GM19467 (cell line): Measurements from ENCODE around the gene PLA2G15.

Source experiments
- ATAC-seq: cut with Tn5 transposase; IDR thresholded peaks from one replicate; pipeline ENCODE4 v1.9.1; 2021; ENCODE audit warnings: mild to moderate bottlenecking, moderate library complexity; ENCODE audit not compliant: unreplicated experiment

PLA2G15 gene

DNA sequence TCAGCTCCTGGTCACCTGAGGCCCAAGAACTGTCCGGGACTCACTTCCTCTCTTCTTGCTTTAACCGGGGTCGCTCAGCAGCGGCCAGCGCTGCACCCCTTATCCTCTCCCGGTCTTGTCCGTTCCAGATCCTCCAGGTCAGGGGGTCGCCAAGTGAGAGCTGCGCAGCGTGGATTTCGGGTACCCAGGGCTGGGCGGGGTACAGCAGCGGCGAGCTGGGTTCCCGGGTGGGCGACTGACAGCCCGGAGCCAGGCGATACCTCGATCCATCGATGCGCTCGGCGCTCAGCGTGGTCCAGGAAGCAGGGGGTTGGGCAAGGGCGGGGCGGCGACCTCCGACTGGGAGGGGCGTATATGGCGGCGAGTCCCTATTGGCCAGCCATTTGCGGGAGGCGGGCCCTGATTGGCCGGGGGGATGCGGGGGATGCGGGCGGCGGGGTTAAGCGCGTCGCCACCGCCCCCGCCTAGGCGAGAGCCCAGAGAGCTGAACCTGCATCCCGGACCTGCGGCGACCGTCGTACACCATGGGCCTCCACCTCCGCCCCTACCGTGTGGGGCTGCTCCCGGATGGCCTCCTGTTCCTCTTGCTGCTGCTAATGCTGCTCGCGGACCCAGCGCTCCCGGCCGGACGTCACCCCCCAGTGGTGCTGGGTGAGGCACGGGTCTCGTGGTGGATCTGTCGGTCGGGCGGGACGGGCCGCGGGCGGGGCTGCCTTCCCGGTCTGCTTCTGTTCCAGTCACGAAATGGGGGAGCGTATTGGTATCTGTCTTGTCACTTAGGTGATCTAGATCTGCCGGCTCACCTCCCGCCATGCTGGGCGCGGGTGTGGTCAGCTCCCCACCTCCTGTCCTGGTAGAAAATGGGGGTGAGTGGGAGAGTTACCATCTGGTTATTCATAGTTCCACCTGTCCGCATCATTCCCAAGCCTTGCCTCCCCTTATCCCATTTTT lies at the start of gene PLA2G15:
TSS of gene PLA2G15 (plus strand) at position 471 of the 951 bp plus-strand sequence. CDS start at position 525, 54 bp downstream.
- ATAC-seq: peak; percentile 64

- ATAC-seq: no peak
Measured at GRCh38 chr16:68197250-68197649, 47.9 kb upstream of the PLA2G15 start.

DNA sequence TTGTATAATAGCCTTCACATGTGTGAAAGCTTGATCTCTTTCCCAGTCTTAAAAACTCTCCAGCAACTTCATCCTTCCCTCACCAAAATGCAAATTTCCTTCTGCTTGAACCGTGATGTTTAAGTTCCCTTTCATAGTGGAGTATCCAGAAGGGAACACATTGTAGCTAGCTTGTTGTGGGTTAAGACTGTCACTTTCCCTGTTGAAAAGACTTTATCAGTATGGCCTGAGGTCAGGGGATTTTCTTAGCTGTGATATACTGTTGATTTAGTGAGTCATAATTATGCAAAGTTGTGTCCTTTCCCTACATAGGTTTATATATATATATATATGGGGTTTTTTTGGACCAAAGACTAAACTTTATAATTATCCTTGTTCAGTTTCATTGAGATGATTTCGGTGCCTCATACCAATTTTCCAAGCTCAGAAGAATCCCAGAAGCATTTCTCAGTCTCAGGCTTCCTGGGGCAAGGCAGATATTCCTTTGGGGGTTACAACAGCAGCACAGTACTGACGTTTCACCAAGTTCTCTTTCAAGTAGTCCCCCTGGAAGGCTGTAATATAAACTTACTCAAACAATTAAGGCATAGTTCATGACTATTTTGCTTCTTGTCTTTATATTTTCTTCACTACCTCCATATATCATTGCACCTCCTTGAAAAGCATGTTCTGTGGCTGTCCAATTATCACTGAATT lies 44.9 kb upstream of the PLA2G15 start:
- no peak for ATAC-seq

DNA sequence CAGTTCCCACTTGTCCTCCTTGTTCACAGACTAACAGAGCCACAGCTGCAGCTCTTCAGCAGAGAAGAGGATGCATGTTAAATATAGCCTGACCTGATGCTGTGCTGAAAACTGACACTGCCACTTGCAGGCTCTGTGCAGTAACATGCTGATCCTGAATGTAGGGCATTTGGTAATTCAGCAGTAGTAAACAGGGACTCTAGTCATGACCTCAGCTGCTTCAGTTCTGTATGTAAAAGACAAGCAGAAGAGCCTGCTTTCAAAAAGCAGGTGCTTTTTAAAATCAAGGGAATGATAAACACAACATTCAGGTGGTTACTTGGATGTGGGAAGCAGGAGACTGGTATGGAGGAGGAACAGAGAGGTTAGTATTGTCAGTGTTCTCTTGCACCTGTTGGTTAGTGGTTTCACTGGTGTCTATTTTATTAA lies 43.1 kb upstream of the PLA2G15 start:
- no peak for ATAC-seq

- ATAC-seq: no peak
Measured at GRCh38 chr16:68206245-68206644, 38.9 kb upstream of the PLA2G15 start.

GRCh38 chr16:68214726-68215125 lies 30.4 kb upstream of the PLA2G15 start:
- no peak for ATAC-seq

- no peak for ATAC-seq
Measured at GRCh38 chr16:68215302-68215701, 29.9 kb upstream of the PLA2G15 start.

- ATAC-seq: no peak
Measured at GRCh38 chr16:68216240-68216639, 28.9 kb upstream of the PLA2G15 start.

DNA sequence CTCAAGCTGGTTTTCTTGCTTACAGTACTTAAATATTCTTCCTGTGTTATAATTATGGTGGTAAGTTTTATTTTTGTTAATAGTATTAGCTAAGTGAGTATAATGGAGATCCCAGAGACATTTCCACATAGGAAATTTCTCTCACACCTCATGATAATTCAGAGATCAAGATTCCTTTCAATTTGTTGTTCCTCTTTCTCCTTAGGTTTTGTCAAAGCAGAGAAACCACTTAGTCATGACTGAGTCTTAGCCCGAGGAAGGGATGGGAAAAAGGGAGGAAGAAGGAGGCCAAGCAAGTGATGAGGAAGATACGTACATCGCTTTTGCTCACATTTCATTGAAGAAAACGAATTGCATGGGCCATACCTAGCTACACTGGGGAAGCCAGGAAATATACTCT lies 27.7 kb upstream of the PLA2G15 start:
- ATAC-seq: no peak

GRCh38 chr16:68219725-68220351 lies 25.3 kb upstream of the PLA2G15 start:
- no peak for ATAC-seq

DNA sequence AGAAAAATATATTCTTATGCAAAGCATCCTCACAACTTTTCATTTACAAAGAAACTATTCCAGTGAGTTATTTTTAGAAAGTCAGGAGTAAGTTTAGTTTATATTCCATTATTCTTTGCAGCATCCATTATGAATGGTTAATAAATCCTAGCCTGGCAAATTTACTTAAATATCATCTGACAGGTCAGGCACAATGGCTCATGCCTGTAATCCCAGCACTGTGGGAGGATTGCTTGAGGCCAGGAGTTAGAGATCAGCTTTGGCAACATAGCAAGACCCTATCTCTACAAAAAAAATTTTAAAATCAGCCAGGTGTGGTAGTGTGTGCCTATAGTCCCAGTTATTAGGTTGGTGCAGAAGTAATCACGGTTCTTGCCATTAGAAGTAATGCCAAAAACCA lies 22.1 kb upstream of the PLA2G15 start:
- no peak for ATAC-seq

- ATAC-seq: no peak
Measured at GRCh38 chr16:68226116-68226515, 19.1 kb upstream of the PLA2G15 start.

DNA sequence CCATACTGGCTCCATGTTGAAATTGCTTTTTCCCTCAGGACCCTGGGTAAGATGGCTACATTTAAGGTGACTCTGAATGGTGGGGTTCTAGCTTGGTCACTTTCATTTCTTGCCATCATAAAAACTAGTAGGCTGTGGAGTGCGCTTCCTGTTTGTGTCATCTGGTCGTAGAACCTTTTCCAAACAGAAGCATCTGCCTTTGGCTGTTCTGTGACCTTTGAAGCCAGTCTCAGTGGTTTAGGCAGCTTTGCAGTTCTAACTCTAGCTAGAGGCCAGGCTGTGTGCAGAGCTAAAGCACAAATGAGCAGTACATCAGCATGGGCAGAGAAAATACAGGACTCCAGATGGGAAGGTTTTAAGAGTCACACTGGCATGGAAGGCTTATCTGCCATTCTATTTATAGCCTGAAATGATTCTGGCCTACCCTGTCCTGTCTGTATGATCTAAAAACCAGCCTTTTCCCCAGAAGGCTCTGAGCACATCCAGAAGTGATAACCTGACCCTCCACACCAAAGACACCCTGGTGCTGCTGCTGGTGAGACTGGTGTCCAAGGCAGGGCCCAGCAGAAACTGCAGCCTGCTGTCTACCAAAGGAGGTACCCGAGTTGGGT lies 17.9 kb upstream of the PLA2G15 start:
- no peak for ATAC-seq

DNA sequence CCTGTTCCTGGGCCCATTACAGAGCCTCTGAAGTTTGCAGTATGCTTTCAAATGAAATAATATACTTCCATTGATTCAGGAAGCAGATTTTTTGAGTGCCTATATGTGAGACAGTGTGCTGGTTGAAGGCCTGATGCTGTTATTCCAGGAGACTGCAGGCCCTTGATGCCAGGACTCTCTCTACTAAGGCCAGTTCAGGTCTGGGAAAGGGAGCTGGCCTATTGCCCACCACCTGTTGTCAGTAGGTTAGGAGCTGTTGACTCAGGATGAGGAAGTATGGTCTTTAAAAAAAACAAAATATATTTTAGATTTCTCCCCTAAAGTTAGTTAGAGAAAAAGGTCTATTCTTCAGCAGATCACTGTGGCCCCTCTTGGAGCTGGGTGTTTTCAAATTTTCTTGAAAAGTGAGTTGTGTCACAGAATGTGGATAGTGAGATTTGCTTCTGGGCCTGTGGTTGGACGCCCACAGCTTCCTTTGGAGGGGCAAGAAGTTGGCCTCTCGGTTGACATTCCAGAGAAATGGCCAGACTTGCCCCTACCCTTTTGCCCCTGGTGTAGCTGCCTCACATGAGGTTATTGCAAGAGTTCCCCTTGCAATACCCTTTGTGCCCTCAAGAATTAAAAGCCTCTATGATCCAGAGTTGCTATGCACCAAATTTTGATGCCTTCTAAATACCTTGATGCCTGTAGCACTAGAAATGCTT lies 17.2 kb upstream of the PLA2G15 start:
- ATAC-seq: no peak

- no peak for ATAC-seq
Measured at GRCh38 chr16:68228652-68229051, 16.5 kb upstream of the PLA2G15 start.

- no peak for ATAC-seq
Measured at GRCh38 chr16:68229431-68230175, 15.6 kb upstream of the PLA2G15 start.

DNA sequence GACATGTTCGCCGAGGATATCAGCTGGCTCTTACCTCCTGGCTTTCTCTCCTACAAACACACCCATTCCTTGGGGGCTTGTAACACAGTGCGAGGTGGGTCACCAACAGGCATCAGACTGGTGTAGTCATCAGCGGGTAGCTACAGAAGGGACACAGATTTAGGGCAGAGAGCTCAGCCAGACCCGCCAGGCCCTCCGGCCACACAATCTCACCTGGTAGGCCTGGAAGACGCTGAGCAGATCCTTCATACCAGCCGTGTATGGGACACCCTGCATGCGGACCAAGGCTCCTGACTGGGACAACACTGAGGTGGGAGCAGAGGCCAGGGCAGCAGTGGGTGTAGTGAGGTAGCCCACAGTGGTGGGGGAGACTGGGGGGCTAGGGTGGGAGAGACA lies 15.0 kb upstream of the PLA2G15 start:
- no peak for ATAC-seq

DNA sequence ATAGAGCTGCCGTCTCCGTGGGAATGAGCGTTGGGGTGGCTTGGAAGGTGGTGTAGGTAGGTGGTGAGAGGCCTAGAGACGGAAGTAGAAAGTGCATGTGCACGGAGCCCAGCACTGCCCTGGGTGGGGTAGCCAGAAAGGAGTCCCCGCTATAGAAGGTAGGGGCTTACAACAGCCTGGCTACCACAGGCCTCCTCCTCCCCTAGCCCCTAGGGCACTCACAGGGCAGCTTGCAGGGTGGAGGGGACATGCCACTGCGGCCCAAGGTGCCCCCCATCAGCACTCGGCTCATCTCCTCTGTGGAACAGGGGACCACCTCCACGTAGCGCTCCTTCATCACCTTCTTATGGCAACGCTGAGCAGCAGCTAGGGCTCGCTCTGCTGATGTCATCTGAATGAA lies 14.2 kb upstream of the PLA2G15 start:
- ATAC-seq: no peak

- ATAC-seq: no peak
Measured at GRCh38 chr16:68231384-68232136, 13.6 kb upstream of the PLA2G15 start.
